ENCODE data around the gene G2E3. TPM values are rescaled to one million over a fixed set of nuclear protein-coding genes. Genes with fewer than 3 reads are reported as not detected.
"Not testable (repeated sequence)": the region's sequence is repeated elsewhere in the genome, so short reads cannot be mapped to it uniquely, and the experiment has no call there.

G2E3 gene
- total RNA-seq, 1 donor from 2014 or later, result 21.5 TPM

- H3K9me3 Mint-ChIP-seq, result no peaks in the 10 kb centered on the region
- no peak overlapping the region for H3K27ac Mint-ChIP-seq
- no peak overlapping the region for H3K4me3 Mint-ChIP-seq
- intact Hi-C loops (cut with micrococcal nuclease), result no loop called here
- no peaks in the 10 kb centered on the region for H3K4me1 Mint-ChIP-seq (ENCODE audit: low read depth)
- peaks cover 7% of the 10 kb centered on the region for H3K27me3 Mint-ChIP-seq (ENCODE audit: insufficient read depth)
- no peak for DNase-seq (ENCODE audit: low spot score)
- no peaks in the 10 kb centered on the region for H3K36me3 Mint-ChIP-seq (ENCODE audit: low read depth)
These were observed 25.8 kb upstream of the G2E3 start for GRCh38 chr14:30533126-30533525.

GRCh38 chr14:30541318-30541717 is 17.6 kb upstream of the G2E3 start:
- Mint-ChIP-seq H3K27me3 (ENCODE audit: insufficient read depth) (peaks cover 17% of the 10 kb centered on the region), H3K4me3 (no peak overlapping the region), H3K27ac (no peak overlapping the region), H3K36me3 (ENCODE audit: low read depth) (no peaks in the 10 kb centered on the region), H3K4me1 (ENCODE audit: low read depth) (no peaks in the 10 kb centered on the region), H3K9me3 (no peaks in the 10 kb centered on the region)
- intact Hi-C loops (cut with micrococcal nuclease), result no loop called here
- no peak for DNase-seq (ENCODE audit: low spot score)

GRCh38 chr14:30546735-30547134 is 12.2 kb upstream of the G2E3 start:
- DNase-seq (ENCODE audit: low spot score); H3K9me3 Mint-ChIP-seq; intact Hi-C loops (cut with micrococcal nuclease); H3K4me3 Mint-ChIP-seq; H3K4me1 Mint-ChIP-seq (ENCODE audit: low read depth); H3K36me3 Mint-ChIP-seq (ENCODE audit: low read depth); H3K27ac Mint-ChIP-seq: not testable (repeated sequence)
- peaks cover 17% of the 10 kb centered on the region for H3K27me3 Mint-ChIP-seq (ENCODE audit: insufficient read depth)

- Mint-ChIP-seq H3K27ac (no peak overlapping the region), H3K27me3 (ENCODE audit: insufficient read depth) (peaks cover 19% of the 10 kb centered on the region), H3K9me3 (no peaks in the 10 kb centered on the region), H3K36me3 (ENCODE audit: low read depth) (no peaks in the 10 kb centered on the region), H3K4me3 (no peak overlapping the region), H3K4me1 (ENCODE audit: low read depth) (no peaks in the 10 kb centered on the region)
- DNase-seq (ENCODE audit: low spot score), result no peak
- intact Hi-C loops (cut with micrococcal nuclease), result no loop called here
These were observed 11.4 kb upstream of the G2E3 start for GRCh38 chr14:30547388-30548048.

- peaks cover 7% of the 10 kb centered on the region for H3K4me1 Mint-ChIP-seq (ENCODE audit: low read depth)
- DNase-seq (ENCODE audit: low spot score), result no peak
- H3K9me3 Mint-ChIP-seq, result no peaks in the 10 kb centered on the region
- H3K36me3 Mint-ChIP-seq (ENCODE audit: low read depth), result no peaks in the 10 kb centered on the region
- peaks cover 20% of the 10 kb centered on the region for H3K27me3 Mint-ChIP-seq (ENCODE audit: insufficient read depth)
- intact Hi-C loops (cut with micrococcal nuclease), result no loop called here
- H3K27ac Mint-ChIP-seq, result no peak overlapping the region
- no peak overlapping the region for H3K4me3 Mint-ChIP-seq
These were observed 8.6 kb upstream of the G2E3 start for GRCh38 chr14:30550335-30550734.

GRCh38 chr14:30551460-30551859 is 7.5 kb upstream of the G2E3 start:
- DNase-seq (ENCODE audit: low spot score), result no peak
- Mint-ChIP-seq H3K36me3 (ENCODE audit: low read depth) (no peaks in the 10 kb centered on the region), H3K27me3 (ENCODE audit: insufficient read depth) (peaks cover 21% of the 10 kb centered on the region), H3K4me1 (ENCODE audit: low read depth) (peaks cover 7% of the 10 kb centered on the region), H3K9me3 (no peaks in the 10 kb centered on the region), H3K27ac (no peak overlapping the region), H3K4me3 (no peak overlapping the region)
- intact Hi-C loops (cut with micrococcal nuclease), result no loop called here

- Mint-ChIP-seq H3K27me3 (ENCODE audit: insufficient read depth) (peaks cover 21% of the 10 kb centered on the region), H3K4me3 (no peak overlapping the region), H3K27ac (no peak overlapping the region), H3K4me1 (ENCODE audit: low read depth) (peaks cover 12% of the 10 kb centered on the region), H3K36me3 (ENCODE audit: low read depth) (no peaks in the 10 kb centered on the region), H3K9me3 (no peaks in the 10 kb centered on the region)
- intact Hi-C loops (cut with micrococcal nuclease), result no loop called here
- no peak for DNase-seq (ENCODE audit: low spot score)
These were observed 5.5 kb upstream of the G2E3 start for GRCh38 chr14:30553311-30553989.

GRCh38 chr14:30558362-30558674 is 640 bp upstream of the G2E3 start:
- intact Hi-C loops (cut with micrococcal nuclease), result loop anchor here (5.0 kb wide), 1 partner anchor 469 kb away; the partner anchor contains the start of genes AP4S1 and STRN3
- no peaks in the 10 kb centered on the region for H3K9me3 Mint-ChIP-seq
- H3K27me3 Mint-ChIP-seq (ENCODE audit: insufficient read depth), result peaks cover 4% of the 10 kb centered on the region
- H3K27ac Mint-ChIP-seq, result peak overlapping the region; percentile 99
- H3K4me1 Mint-ChIP-seq (ENCODE audit: low read depth), result peaks cover 36% of the 10 kb centered on the region
- peaks cover 20% of the 10 kb centered on the region for H3K36me3 Mint-ChIP-seq (ENCODE audit: low read depth)
- no peak for DNase-seq (ENCODE audit: low spot score)
- H3K4me3 Mint-ChIP-seq, result peak overlapping the region; percentile 100

GRCh38 chr14:30559638-30560091 is 707 bp downstream of the G2E3 start:
- Mint-ChIP-seq H3K4me1 (ENCODE audit: low read depth) (peaks cover 33% of the 10 kb centered on the region), H3K36me3 (ENCODE audit: low read depth) (peaks cover 30% of the 10 kb centered on the region), H3K9me3 (no peaks in the 10 kb centered on the region), H3K27ac (peak overlapping the region; percentile 99), H3K4me3 (peak overlapping the region; percentile 100), H3K27me3 (ENCODE audit: insufficient read depth) (peaks cover 2% of the 10 kb centered on the region)
- no peak for DNase-seq (ENCODE audit: low spot score)
- intact Hi-C loops (cut with micrococcal nuclease), result loop anchor here (1.0 to 5.0 kb wide), 6 partner anchors 63 to 1518 kb away; partner anchors contain the start of genes AP4S1, ARHGAP5, DTD2 and NUBPL

GRCh38 chr14:30560581-30560980 is 1.6 kb downstream of the G2E3 start:
- Mint-ChIP-seq H3K36me3 (ENCODE audit: low read depth) (peaks cover 32% of the 10 kb centered on the region), H3K4me1 (ENCODE audit: low read depth) (peaks cover 33% of the 10 kb centered on the region), H3K27me3 (ENCODE audit: insufficient read depth) (peaks cover 2% of the 10 kb centered on the region), H3K27ac (peak overlapping the region; percentile 59), H3K9me3 (no peaks in the 10 kb centered on the region), H3K4me3 (peak overlapping the region; percentile 87)
- intact Hi-C loops (cut with micrococcal nuclease), result loop anchor here (5.0 kb wide), 1 partner anchor 1517 kb away; the partner anchor contains the start of gene ARHGAP5
- no peak for DNase-seq (ENCODE audit: low spot score)

- no peak overlapping the region for H3K4me3 Mint-ChIP-seq
- intact Hi-C loops (cut with micrococcal nuclease), result loop anchor here (5.0 kb wide), 1 partner anchor 1513 kb away; the partner anchor contains the start of gene ARHGAP5
- no peaks in the 10 kb centered on the region for H3K27me3 Mint-ChIP-seq (ENCODE audit: insufficient read depth)
- no peaks in the 10 kb centered on the region for H3K9me3 Mint-ChIP-seq
- H3K36me3 Mint-ChIP-seq (ENCODE audit: low read depth), result peaks cover 35% of the 10 kb centered on the region
- H3K27ac Mint-ChIP-seq, result no peak overlapping the region
- H3K4me1 Mint-ChIP-seq (ENCODE audit: low read depth), result peaks cover 48% of the 10 kb centered on the region
- DNase-seq (ENCODE audit: low spot score), result no peak
These were observed 5.4 kb downstream of the G2E3 start for GRCh38 chr14:30564235-30564867.

GRCh38 chr14:30564868-30565248 is 5.9 kb downstream of the G2E3 start:
- Mint-ChIP-seq H3K36me3 (ENCODE audit: low read depth) (peaks cover 35% of the 10 kb centered on the region), H3K4me3 (no peak overlapping the region), H3K27ac (no peak overlapping the region), H3K9me3 (no peaks in the 10 kb centered on the region), H3K27me3 (ENCODE audit: insufficient read depth) (no peaks in the 10 kb centered on the region), H3K4me1 (ENCODE audit: low read depth) (peaks cover 53% of the 10 kb centered on the region)
- DNase-seq (ENCODE audit: low spot score), result no peak
- intact Hi-C loops (cut with micrococcal nuclease), result loop anchor here (5.0 kb wide), 1 partner anchor 1512 kb away; the partner anchor contains the start of gene ARHGAP5

Data from activated T-helper 1 cell treated with anti-CD3 and anti-CD28 coated beads, Interleukin-12 subunit alpha, Interleukin-12 subunit beta, Interleukin-2, Interleukin-4 antibody, amounts not matched to agents 30 ng/mL and 10 ng/mL and 1 ng/mL, durations not matched to agents 14 hours and 24 hours and 36 hours (primary cell).